HUDEP-2 (cell line): ENCODE data around the gene ROBO2.

Experiments used
- DNase-seq, 76 experiments: peaks; one replicate each; lab custom pipeline; 2025; ENCODE audit not compliant: unreplicated experiment in 76 of 76; lab: John Stamatoyannopoulos, UW

ROBO2 gene

GRCh38 chr3:77460326-77460725 is 420.4 kb downstream of the ROBO2 start:
- no peak for DNase-seq

- no peak for DNase-seq
Measured at GRCh38 chr3:77462951-77463350, 423.1 kb downstream of the ROBO2 start.

- no peak for DNase-seq
Measured at GRCh38 chr3:77464111-77464688, 424.3 kb downstream of the ROBO2 start.

GRCh38 chr3:77466562-77467115 is 426.7 kb downstream of the ROBO2 start:
- DNase-seq: no peak

GRCh38 chr3:77467702-77468625 is 428.1 kb downstream of the ROBO2 start:
- no peak for DNase-seq

- no peak for DNase-seq
Measured at GRCh38 chr3:77468626-77469020, 428.7 kb downstream of the ROBO2 start.

- DNase-seq: no peak
Measured at GRCh38 chr3:77475507-77475906, 435.6 kb downstream of the ROBO2 start.

DNA sequence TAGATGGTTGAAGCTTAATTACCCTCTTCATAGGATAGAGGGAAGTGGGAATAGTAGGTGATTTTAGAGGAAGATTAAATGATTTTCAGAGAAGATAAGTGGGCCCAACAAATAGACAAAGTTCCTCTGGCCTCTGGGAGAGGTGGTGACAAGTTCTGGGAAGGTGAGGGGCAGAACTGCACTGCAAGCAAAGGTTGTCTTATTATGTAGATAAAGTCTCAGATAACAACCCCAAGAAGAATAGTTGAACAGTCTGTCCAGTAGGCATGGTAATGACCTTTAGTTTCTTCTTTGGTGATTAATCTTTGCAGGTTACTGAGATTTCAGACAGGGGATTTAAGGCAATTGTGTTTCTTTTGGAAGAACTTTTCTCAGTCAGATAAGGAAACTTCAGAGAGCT is 439.1 kb downstream of the ROBO2 start:
- no peak for DNase-seq

- DNase-seq: no peak
Measured at GRCh38 chr3:77489216-77489615, 449.3 kb downstream of the ROBO2 start.

DNA sequence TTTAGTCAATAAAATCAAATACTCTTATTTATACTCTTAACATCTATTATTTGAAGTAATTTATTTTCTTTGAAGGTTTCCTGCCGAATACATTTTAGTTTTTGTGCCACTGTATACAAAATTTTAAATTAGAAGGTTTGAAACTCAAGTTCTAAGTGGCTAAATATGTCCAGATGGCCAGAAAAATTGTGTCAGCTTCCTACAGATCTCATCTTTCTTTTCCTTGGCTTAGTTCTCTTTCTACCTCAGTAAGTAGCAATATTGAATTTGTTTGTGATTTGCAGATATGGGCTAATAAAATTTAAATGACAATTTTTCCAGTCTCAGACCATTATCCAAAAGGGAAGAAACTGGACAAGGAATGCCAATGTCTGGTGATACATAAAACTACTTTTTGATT is 452.1 kb downstream of the ROBO2 start:
- DNase-seq: no peak

DNA sequence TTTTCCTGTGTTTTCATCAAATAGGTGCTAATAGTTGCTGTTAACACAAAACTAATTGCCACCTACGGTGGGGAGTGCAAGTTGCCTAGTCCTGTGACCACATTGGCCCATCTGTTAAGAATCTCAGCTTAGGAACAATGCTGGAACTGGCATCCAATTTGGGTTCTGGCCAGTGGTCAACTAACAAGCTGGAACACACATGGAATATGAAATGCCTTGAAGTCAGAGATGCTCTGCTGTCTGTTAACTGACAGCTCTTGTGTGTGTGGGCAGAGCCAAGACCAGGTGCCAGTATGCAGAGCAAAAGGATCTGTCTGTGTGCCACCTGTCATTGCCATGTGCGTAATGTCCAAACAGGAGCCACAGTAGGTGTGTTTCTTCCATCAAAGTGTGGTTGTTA is 460.8 kb downstream of the ROBO2 start:
- DNase-seq: no peak

DNA sequence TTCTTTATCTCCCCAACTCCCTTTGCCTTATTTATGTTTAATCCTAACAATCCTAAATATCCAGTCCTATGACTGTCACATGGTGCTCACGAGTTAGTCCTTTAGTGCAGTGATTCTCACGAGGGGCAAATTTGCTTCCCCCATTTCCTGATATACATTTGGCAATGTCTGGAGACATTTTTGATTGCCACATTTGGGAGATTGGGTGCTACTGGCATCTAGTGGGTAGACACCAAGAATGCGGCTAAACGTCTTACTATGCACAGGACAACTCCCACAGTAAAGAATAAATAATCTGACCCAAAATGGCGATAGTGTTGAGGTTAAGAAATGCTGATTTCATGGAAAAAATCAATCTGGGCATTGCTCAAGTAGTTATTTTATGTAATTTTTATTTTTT is 466.5 kb downstream of the ROBO2 start:
- no peak for DNase-seq

DNA sequence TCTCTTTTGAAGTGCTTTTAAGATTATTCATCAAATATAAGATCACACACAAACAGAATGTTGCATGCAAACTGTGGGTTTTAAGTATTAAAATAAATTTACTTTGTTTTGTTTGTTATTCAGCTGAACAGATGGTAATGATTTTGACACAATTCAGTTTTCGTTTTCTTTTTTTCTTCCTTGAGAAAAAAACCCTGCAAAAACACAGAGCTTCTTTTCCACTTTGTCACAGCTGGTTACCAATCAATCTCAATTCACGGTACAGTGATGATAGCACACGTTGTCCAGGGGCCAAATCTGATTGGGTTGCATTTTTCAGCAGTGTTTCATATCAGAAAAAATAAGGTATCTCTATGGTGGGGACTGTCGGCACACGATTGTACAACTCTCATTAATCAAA is 473.6 kb downstream of the ROBO2 start:
- DNase-seq: no peak

DNA sequence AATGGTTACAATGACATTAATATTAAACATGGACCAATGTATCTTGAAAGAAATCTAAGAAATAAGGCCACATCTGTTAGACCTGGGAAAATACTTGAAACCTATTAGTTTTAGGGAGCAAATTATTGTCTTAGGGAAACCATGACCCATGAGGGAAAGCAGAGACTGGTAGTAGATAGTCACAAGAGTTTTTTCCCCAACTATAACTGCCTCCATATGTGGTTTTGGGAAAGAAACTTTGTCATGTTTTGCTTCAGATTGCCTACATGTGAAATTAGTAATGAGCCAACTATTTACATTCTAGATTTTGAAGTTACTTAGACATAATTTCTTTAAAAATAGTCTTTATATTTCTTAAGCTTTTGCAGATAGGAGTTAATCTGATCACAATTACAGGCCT is 474.9 kb downstream of the ROBO2 start:
- no peak for DNase-seq

- no peak for DNase-seq
Measured at GRCh38 chr3:77524463-77524862, 484.6 kb downstream of the ROBO2 start.

DNA sequence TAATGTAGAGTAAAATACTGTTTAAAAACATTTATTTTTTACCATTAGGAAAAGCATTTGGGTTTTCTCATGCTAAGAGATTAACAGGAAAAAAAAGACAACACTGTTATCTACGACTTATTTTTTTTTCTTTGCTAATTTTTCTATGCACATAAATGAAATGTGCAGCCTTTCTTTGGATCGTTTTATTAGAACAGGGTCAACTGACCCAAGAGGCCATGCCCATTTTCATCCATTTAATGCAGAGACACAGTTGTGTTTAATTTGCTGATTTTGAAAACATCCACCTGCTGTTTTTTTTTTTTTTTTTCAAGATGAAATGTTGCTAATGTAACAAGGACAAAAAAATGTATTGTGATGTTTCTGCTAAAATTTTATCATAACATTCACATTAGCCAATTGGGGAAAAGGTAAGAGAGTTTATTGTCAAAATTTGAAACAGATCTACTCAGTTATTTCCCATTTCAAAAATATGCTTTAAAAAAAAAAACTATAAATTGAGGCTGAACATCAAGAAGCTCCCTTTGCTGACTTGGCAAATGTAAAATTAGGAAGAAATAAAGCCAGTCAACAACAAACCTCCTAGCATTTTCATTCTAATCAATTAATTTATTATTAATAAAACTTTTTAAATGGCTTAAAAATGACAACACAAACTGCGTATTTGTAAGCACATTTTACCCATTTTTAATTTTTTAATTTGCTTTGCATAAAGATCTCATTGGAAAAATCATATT is 485.2 kb downstream of the ROBO2 start:
- DNase-seq: no peak

DNA sequence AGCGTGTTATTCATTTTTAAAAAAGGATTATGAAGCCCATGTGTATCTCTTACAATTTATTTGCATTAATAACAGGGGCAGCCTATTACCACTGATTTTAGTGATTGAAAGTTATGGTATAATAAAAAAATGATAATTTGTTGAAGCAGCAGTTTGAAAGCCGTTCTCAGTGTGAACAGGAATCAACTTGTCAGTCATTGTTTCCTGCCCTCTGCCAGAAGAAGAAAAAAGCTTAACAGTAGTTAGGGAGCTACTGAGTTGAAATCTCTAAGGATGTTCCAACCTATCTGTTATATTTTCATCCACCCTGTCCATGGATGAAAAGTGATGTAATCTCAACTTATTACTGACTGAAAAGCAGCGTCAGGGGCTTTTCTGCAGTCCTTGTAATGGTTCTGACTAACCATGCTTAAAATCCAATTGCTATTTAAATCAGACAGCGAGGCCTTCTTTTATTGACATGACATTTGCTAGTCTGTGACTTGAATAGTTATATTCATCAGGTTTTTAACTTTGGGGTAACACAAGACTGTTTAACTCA is 486.7 kb downstream of the ROBO2 start:
- no peak for DNase-seq

DNA sequence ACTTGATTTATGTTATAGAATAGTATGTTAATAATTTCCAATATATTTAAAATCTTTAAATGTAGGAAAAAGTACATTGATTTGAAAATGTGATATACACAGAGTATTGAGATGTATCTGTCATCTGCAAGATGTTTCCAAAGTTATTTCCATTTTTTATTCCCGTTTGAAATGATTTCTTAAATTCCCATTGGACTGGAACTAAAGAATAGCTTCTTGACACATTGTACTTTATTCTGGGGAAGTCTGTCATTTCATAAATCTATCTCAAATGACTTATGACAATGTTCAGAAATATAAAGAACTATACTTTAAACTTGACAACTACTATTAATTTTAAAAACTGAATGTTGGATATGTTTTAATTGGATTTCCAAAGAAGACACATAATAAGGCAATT is 489.6 kb downstream of the ROBO2 start:
- DNase-seq: no peak

GRCh38 chr3:77530870-77531269 is 491.0 kb downstream of the ROBO2 start:
- no peak for DNase-seq

GRCh38 chr3:77535116-77535515 is 495.2 kb downstream of the ROBO2 start:
- peak in 4 of 76 experiments; percentile 7 to 10 (median 8) for DNase-seq
